Stomach (tissue), 4 donors: ENCODE data around the gene ANKRD62.
"Not testable (repeated sequence)": the region's sequence is repeated elsewhere in the genome, so short reads cannot be mapped to it uniquely, and the experiment has no call there.

ENCODE experiments used
- CTCF ChIP-seq, 7 experiments: fragments of 450-650 bp in 4 of 7; fragments of 200-600 bp in 3 of 7; sonication (generic) in 3 of 7; IDR thresholded peaks; one replicate each; pipeline ENCODE4 v1.5.1; 2016 to 2019; ENCODE audit warnings: antibody characterized with exemption in 7 of 7, control low read depth in 2 of 7, mild to moderate bottlenecking in 1 of 7
- EP300 ChIP-seq: sonication (generic); formaldehyde crosslinking; IDR thresholded peaks from one replicate; pipeline ENCODE4 v1.6.1; 2017; ENCODE audit warnings: antibody characterized with exemption
- POLR2A ChIP-seq, 4 donors: fragments of 450-650 bp; IDR thresholded peaks; one replicate each; pipeline ENCODE4 v1.6.1; 2016; ENCODE audit warnings: antibody characterized with exemption in 4 of 4, control low read depth in 2 of 4, mild to moderate bottlenecking in 1 of 4, moderate library complexity in 1 of 4

- not testable (repeated sequence) for TF ChIP-seq CTCF (IDR thresholded peaks at IDR 0.05); EP300; POLR2A (IDR thresholded peaks at IDR 0.05)
Measured at GRCh38 chr18:12077994-12078393, 15.6 kb upstream of the ANKRD62 start.
